Pancreas (tissue), 10 donors: ENCODE measurements around the gene ACOX3. TPM values are rescaled to one million over a fixed set of nuclear protein-coding genes. Genes with fewer than 3 reads are reported as not detected.

ENCODE experiments used
- ATAC-seq, 4 donors: fragments of 200-7000 bp; cut with Tn5 transposase; one replicate each; pipeline versions ENCODE4 v1.8.0 to v1.9.1; 2020; ENCODE audit warnings: mild to moderate bottlenecking in 4 of 4, moderate library complexity in 4 of 4
- DNase-seq, 6 donors: peaks; one replicate each; pipeline ENCODE4 v3.0.0-alpha.2; 2020
- FAIRE-seq: peaks from 2 replicates; lab custom pipeline; 2012; peaks lifted over from hg19 to GRCh38; lab: Jason Lieb, UNC
- H3K27ac ChIP-seq, 4 donors: fragments of 200-600 bp; sonication (generic); 1 replicate in 3 of 4; 2 replicates in 1 of 4; pipeline versions ENCODE4 v1.5.0 to v1.8.0; 2020
- H3K27me3 ChIP-seq, 4 donors: fragments of 200-600 bp; one replicate each; pipeline ENCODE4 v1.8.0; 2021
- H3K36me3 ChIP-seq, 3 donors: fragments of 200-600 bp; sonication (generic) in 1 of 3; one replicate each; pipeline versions ENCODE4 v1.5.0 to v1.8.0; 2020 to 2021
- H3K4me1 ChIP-seq, 3 donors: fragments of 200-600 bp; one replicate each; pipeline ENCODE4 v1.8.0; 2021
- H3K4me3 ChIP-seq, 4 donors: fragments of 200-600 bp; sonication (generic) in 2 of 4; one replicate each; pipeline versions ENCODE4 v1.5.0 to v1.8.0; 2020 to 2021
- H3K9me3 ChIP-seq, 4 donors: fragments of 200-600 bp; one replicate each; pipeline ENCODE4 v1.8.0; 2021
- CTCF ChIP-seq, 4 donors: fragments of 200-600 bp; sonication (generic) in 3 of 4; IDR thresholded peaks; one replicate each; pipeline versions ENCODE4 v1.5.0 to v1.8.0; 2021; ENCODE audit warnings: antibody characterized with exemption in 4 of 4
- WGBS, 2 donors: extraction: QIAGEN DNeasy Blood & Tissue Kit; methylation state at CpG; one replicate each; pipeline ENCODE4 v1.1.7; 2013; 5-methylcytosine and 5-hydroxymethylcytosine counted together
- intact Hi-C, 3 donors: fragments of 100-400 bp; cut with DNase I; formaldehyde crosslinking; loops; one replicate each; pipeline versions ENCODE4 v1.11.1 to v1.14.2; 2022
- polyA plus RNA-seq, 2 donors: library from polyadenylated mRNA; stranded (reverse); fragments of 200-250 nt; gene quantifications; one replicate each; pipeline ENCODE4 v1.2.3, GENCODE V29; 2013
- total RNA-seq, 6 donors: library from RNA; stranded (reverse); fragmentation: NEBNext Ultra II Directional in 4 of 6; extraction: Animal tissue kit (Norgen Biotek cat#: 25700) in 4 of 6; gene quantifications; one replicate each; pipeline versions ENCODE4 v1.2.1 to v1.2.4, GENCODE V29; 2021 to 2023
- donor health status: healthy with polysubstance abuse.
- donor health status: DM: no; HTN: no; CAD: no; lungs with moderate emphysema.
- donor health status: DM: no; HTN: no; CAD: no.
- donor health status: control.
- donor health status: control.
- donor health status: Bipolar disorder and iron deficiency.
- donor health status: DM: yes; HTN: yes; CAD: no.
- donor health status: DM: no; HTN: no; CAD: no.
- donor health status: DM: no; HTN: no; CAD: no.
- donor health status: DM: yes; HTN: yes; CAD: no.

ACOX3 gene
- total and polyA plus RNA-seq, 8 donors = 16.1 to 24.8 (median 18.6) TPM

- no peak for DNase-seq
- peaks cover 0 to 40% (median 7%) of the 10 kb centered on the region in 3 donors for H3K36me3 ChIP-seq
Measured at GRCh38 chr4:8385106-8385505, 55.4 kb downstream of the ACOX3 start.

GRCh38 chr4:8384397-8385060 is 56.0 kb downstream of the ACOX3 start:
- no peak for TF ChIP-seq CTCF (IDR thresholded peaks at IDR 0.05)
- Histone ChIP-seq H3K9me3 (no peaks in the 10 kb centered on the region), H3K27me3 (no peaks in the 10 kb centered on the region), H3K4me3 (no peak overlapping the region), H3K36me3 (peaks cover 0 to 38% (median 7%) of the 10 kb centered on the region in 3 donors), H3K4me1 (no peaks in the 10 kb centered on the region), H3K27ac (no peak overlapping the region)
- peak in 1 of 6 donors; percentile 45 for DNase-seq
- intact Hi-C loops = no loop called here
- no peak for ATAC-seq
- no peak for FAIRE-seq
- WGBS, 2 donors = 89 to 94% methylated on average over 26 of the region's 26 CpGs

More at GRCh38 chr4:8385106-8385505, 55.4 kb downstream of the ACOX3 start:
- ATAC-seq (peak in 2 of 4 donors; percentile 14 to 25), FAIRE-seq (no peak)
- H3K27me3 ChIP-seq = no peaks in the 10 kb centered on the region
- H3K27ac ChIP-seq = no peak overlapping the region
- no peaks in the 10 kb centered on the region for H3K4me1 ChIP-seq
- TF ChIP-seq CTCF (IDR thresholded peaks at IDR 0.05) = no peak
- no peaks in the 10 kb centered on the region for H3K9me3 ChIP-seq
- no peak overlapping the region for H3K4me3 ChIP-seq
- intact Hi-C loops = no loop called here
- 71 to 72% methylated on average over 9 of the region's 9 CpGs for WGBS, 2 donors

GRCh38 chr4:8383451-8384160 is 56.9 kb downstream of the ACOX3 start:
- H3K27me3 ChIP-seq = no peaks in the 10 kb centered on the region
- FAIRE-seq = no peak
- peak in 2 of 6 donors; percentile 48 to 52 for DNase-seq
- no peaks in the 10 kb centered on the region for H3K4me1 ChIP-seq
- TF ChIP-seq CTCF (IDR thresholded peaks at IDR 0.05) = no peak
- peaks cover 0 to 29% (median 0%) of the 10 kb centered on the region in 3 donors for H3K36me3 ChIP-seq
- H3K27ac ChIP-seq = no peak overlapping the region
- WGBS, 2 donors = 79 to 83% methylated on average over 16 to 19 of the region's 19 CpGs
- no peaks in the 10 kb centered on the region for H3K9me3 ChIP-seq
- H3K4me3 ChIP-seq = no peak overlapping the region
- intact Hi-C loops = no loop called here
- no peak for ATAC-seq

- no peak overlapping the region for H3K4me3 ChIP-seq
- ATAC-seq = no peak
- intact Hi-C loops = no loop called here
- no peak for TF ChIP-seq CTCF (IDR thresholded peaks at IDR 0.05)
- peaks cover 0 to 23% (median 0%) of the 10 kb centered on the region in 3 donors for H3K36me3 ChIP-seq
- no peaks in the 10 kb centered on the region for H3K4me1 ChIP-seq
- H3K9me3 ChIP-seq = no peaks in the 10 kb centered on the region
- peak in 2 of 6 donors; percentile 27 to 52 for DNase-seq
- H3K27me3 ChIP-seq = no peaks in the 10 kb centered on the region
- no peak overlapping the region for H3K27ac ChIP-seq
- 91 to 92% methylated on average over 14 of the region's 14 CpGs for WGBS, 2 donors
- no peak for FAIRE-seq
Measured at GRCh38 chr4:8383016-8383415, 57.5 kb downstream of the ACOX3 start.
